ENCODE data around the gene ASCC3.

Gene ASCC3

GRCh38 chr6:100719883-100720682, 161.0 kb downstream of the ASCC3 start:
- DNase-seq = no peak

GRCh38 chr6:100712997-100713396, 168.1 kb downstream of the ASCC3 start:
- DNase-seq = no peak

- DNase-seq = no peak
Measured at GRCh38 chr6:100706491-100706890, 174.6 kb downstream of the ASCC3 start.

- DNase-seq = no peak
Measured at GRCh38 chr6:100704961-100705360, 176.2 kb downstream of the ASCC3 start.

- DNase-seq = no peak
Measured at GRCh38 chr6:100701728-100702127, 179.4 kb downstream of the ASCC3 start.

GRCh38 chr6:100700009-100700408, 181.1 kb downstream of the ASCC3 start:
- DNase-seq = no peak

GRCh38 chr6:100695445-100695844, 185.7 kb downstream of the ASCC3 start:
- no peak for DNase-seq

- no peak for DNase-seq
Measured at GRCh38 chr6:100693249-100693927, 187.7 kb downstream of the ASCC3 start.

- no peak for DNase-seq
Measured at GRCh38 chr6:100691972-100692371, 189.2 kb downstream of the ASCC3 start.

GRCh38 chr6:100686216-100686615, 194.9 kb downstream of the ASCC3 start:
- DNase-seq = no peak

GRCh38 chr6:100685747-100686146, 195.4 kb downstream of the ASCC3 start:
- DNase-seq = no peak

GRCh38 chr6:100680163-100680562, 201.0 kb downstream of the ASCC3 start:
- DNase-seq = no peak

GRCh38 chr6:100678027-100678426, 203.1 kb downstream of the ASCC3 start:
- no peak for DNase-seq

GRCh38 chr6:100677240-100677639, 203.9 kb downstream of the ASCC3 start:
- no peak for DNase-seq

- DNase-seq = no peak
Measured at GRCh38 chr6:100673641-100674040, 207.5 kb downstream of the ASCC3 start.

- DNase-seq = no peak
Measured at GRCh38 chr6:100671740-100672139, 209.4 kb downstream of the ASCC3 start.

GRCh38 chr6:100670056-100670455, 211.1 kb downstream of the ASCC3 start:
- DNase-seq = no peak

GRCh38 chr6:100665041-100665380, 216.1 kb downstream of the ASCC3 start:
- DNase-seq = no peak

GRCh38 chr6:100664274-100665040, 216.7 kb downstream of the ASCC3 start:
- peak in 1 of 2 experiments; percentile 3 for DNase-seq

GRCh38 chr6:100663219-100663863, 217.8 kb downstream of the ASCC3 start:
- no peak for DNase-seq

GRCh38 chr6:100662264-100662663, 218.9 kb downstream of the ASCC3 start:
- DNase-seq = no peak

GRCh38 chr6:100658486-100658885, 222.6 kb downstream of the ASCC3 start:
- no peak for DNase-seq

- DNase-seq = peak in 1 of 2 experiments; percentile 8
Measured at GRCh38 chr6:100657678-100658330, 223.3 kb downstream of the ASCC3 start.

Measured in NCI-H1930 (cell line).